Renal pelvis (tissue), 4 donors: Measurements from ENCODE around the gene NTRK2. TPM values are rescaled to one million over a fixed set of nuclear protein-coding genes. Genes with fewer than 3 reads are reported as not detected.

ENCODE experiments used
- DNase-seq: peaks from one replicate; pipeline ENCODE4 v3.0.0-alpha.2; 2013
- polyA plus RNA-seq, 3 donors: library from polyadenylated mRNA; unstranded; fragments of 120-200 nt; gene quantifications; one replicate each; pipeline ENCODE4 v1.2.1, GENCODE V29; 2013; ENCODE audit not compliant: insufficient read length in 3 of 3

Gene NTRK2
- polyA plus RNA-seq, 3 donors, result 81.1 to 111 (median 97.1) TPM

DNA sequence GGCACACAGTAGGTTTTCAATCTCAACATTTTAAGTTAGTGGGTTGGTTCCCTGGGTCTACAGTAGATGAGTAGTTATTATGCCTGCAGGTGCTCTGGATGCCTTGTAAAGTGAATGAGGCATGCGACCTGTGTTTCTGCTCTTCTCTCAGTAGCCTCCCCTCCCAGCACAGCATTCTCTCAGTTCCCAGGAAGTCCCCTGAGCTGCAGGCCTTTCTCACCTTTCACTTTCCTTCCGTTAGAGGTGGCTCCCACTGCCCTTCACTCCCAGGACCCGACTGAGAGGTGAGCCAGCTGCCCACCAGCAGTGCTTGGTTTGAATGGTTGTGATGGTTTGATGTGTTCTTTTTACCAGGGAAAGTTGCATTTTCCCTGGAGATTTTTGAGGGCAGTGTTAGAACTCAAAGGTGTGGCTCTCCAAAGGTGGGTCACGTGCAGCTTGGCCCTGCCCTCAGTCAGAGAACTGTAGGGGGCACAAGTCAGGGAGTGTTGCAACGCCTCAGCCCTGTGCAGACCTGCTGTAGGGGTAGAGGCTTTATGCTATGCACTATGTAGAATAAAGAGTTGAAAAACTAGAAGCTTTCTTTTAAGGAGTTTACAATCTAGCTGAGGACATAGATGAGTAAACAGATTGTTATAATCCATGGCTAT lies 173.8 kb downstream of the NTRK2 start:
- no peak for DNase-seq

DNA sequence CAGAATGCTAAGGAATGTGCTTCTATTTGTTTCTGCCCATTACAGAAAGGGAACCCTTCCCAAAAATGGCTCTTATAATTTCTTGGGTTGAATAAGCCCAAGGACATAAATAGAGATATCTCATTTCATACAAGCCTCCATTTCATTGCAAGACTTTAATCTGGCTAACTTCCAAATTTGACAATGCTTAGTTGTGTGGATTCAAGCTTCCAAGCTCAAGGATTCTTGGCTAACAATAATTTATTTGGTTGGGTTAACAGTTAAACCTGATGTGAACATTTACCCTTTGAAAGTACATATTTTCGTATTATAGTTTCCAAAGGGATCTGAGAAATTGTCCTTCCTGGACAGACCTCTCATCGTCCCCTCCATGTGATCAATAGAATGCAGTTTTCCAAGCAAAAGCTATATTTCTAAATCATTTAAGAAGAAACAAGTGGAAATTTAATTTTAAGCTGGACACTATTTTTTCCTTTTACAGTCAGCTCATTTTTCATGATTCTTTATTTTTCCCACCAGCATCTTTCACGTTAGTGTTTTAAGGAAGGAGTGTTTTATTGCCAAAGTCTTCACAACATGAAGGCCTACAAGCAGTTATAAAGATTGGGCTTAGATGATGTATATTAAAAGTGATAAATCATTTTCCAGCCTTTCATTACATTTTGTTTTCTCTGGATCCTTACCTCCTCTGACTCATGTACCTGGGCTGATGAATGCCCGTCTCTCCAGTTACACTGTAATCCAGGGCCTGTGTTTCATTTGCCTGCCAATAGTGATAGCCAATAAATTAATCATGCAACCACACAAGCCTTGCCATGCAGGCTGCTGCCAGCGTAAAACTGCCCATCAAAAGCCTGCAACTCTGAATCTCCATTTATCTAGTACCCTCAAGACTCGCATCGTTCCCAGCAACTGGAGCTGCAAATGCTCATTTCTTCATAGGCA lies 176.7 kb downstream of the NTRK2 start:
- DNase-seq, result no peak

DNA sequence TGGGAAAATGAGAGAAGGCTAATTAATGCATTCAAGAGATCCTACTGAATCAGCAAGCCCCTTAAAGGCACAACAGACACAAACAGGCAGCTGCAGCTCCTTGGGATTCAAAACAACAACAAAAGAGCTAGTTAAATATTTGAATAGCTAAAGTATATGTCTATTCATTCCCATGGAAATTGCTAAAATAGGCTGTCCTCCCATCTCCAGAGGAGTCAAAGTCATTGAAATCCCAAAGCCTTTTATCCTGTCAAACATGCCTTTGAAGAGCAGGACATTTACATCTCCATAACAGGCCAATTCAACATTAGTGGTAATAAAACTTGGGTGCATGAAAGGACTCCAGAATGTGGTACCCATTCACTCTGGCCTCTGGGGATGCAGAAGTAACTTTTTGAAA lies 177.4 kb downstream of the NTRK2 start:
- no peak for DNase-seq

DNA sequence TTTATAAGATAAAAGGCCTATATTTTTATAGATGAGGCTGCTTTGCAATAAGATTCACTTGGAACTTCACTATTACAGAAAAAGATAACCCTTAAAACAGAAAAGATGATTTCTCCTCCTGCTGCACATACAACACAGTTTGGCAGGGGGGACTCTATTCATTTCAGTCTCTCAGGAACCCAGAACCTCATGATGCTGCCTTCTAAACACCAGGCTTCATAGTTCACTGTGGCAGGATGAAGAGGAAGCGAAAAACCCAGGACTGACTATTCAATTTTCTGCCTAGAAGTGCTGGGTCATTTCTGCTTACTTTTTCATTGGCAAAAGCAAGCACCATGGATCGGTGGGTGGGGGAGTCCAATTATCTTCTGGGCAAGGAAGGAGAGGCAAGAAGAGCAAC lies 179.5 kb downstream of the NTRK2 start:
- no peak for DNase-seq

DNA sequence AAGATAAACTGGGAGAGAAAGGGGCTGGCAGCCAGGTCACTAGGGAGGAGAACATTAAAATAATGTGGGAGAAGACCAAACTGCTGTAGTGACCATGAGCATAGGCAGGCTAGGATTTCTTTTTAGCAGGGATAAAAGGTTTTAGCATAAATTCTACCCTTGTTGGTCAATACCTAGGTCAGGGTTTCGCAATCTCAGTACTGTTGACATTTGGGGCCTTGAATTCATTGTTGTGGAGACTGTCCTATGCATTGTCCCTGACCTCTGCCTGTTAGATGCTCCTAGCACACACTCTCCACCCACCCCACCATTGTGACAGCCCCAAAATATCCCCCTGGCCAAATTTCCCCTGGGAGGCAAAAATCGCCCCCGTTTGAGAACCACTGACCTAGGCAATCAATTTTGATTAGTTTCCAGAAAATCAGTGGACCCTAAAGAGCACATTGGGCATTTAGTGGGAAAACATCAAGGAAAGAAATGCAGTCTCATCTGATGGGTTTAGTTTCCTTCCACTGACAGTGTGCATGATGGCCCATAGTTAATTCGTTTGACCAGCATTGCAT lies 181.4 kb downstream of the NTRK2 start:
- no peak for DNase-seq

DNA sequence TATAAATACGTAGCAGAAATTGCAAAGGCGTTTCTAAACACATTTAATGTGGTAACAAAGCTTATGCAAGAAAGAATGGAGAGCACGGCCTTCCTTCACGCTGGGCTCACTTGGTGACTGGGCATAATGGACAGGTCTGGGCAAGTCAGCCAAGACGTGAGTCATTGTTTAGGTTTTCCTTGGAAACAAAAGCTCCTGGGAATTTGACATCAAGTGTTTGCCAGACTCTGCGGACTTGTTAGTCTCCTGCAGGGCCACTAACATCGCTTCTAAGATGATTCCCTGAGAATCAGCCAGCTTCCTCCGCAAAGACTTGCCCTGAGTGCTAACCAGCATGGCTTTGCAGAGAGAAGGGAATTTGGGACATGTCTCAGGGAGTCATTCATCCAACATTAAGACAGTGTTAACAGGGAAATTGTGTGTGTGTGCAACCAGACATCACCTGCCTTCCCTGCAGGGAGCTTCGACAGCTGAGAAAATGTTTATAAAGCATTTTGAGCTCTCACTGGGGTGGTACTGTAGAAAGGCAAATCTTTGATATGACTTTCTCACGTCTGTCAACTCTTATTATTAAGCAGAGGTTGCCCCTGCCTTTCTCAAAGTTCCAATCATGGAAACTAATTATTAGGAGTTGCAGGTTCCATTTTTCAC lies 182.5 kb downstream of the NTRK2 start:
- no peak for DNase-seq

DNA sequence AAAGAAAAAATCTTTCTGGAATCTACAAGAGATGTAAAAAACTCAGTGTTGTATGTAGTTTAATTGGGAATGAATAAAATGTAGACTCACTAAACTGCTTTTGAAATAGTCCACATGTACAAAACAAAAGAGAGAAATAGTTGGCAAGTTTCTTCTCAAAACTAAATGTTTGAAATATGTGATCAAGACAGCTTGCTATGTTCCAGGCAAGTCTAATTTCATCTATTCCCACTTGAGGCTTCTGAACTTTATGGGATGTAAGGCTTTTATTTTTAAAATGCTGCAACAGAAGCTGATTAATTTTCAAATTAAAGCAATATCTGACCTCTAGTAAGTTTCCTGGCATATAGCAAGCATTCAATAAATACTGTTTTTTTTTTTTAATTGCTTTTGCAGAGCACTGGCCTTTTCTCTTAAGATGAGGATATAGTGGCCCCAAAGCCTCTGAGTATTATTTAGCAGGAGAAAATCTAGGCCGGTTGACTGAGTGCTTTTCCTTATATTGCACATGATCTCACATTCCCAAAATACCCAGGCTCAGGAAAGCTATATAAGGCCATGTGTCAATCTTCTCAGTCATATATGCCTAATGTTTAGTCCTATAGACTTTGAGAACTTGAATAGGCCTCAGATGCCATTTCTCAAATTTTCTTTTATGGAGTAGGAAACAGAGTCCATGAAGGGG lies 183.2 kb downstream of the NTRK2 start:
- DNase-seq, result no peak

DNA sequence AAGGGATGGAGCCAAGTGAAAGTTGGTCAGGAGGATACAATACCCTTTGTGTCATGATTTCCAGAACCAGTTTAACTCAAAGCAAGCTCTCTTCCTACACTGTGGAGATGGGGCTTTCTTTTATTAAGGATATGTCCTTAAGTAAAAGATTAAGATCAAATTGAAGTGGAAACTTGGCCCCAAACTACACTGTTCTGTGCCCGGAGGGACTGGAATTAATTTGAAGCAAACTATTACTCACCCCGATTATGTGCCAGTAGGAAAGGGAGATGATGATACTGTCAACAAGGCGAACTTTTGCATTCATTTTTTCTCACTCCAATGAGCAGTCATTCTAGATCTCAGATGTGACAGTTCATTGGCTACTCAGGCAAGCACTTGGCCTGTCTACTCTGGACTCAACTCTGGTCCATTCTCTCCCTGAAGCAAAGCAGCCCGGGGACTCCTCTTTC lies 186.7 kb downstream of the NTRK2 start:
- no peak for DNase-seq

DNA sequence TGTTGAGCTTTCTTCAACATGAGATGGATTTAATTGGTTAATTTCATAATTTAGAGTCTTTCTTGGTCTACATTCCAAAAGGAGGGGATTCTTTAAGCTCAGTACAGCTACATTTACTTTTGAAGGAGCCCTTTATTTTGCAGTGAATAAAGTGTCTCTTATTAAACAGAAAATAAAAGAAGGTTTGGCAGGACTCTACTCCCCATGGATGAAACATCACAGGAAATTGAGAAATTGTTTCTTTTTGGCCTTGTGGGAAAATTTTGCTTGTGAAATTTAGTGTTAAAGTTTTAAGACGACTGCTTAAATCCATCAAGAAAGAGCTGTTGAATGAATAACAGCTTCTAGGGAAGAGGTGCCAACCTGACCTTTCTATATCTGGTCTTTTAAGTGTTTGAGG lies 187.7 kb downstream of the NTRK2 start:
- no peak for DNase-seq

DNA sequence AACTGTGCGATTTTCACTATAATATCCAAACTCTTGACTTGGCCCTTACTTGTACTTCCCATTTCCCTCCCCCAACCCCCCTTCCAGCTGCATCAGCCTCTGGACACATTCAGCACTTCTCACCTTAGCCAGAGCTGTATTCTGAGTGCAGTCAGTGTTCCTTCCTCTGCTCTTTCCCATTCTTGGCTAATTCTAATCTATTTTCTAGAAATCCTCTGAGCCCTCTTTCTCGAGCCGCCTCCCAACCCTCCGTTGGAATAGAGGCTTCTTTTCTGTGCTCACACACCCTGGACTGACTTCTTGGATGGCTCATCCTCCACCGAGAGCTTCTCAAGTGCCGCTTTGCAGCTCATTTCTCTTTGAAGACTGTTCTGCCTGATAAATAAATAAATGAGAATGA lies 188.8 kb downstream of the NTRK2 start:
- DNase-seq, result no peak

DNA sequence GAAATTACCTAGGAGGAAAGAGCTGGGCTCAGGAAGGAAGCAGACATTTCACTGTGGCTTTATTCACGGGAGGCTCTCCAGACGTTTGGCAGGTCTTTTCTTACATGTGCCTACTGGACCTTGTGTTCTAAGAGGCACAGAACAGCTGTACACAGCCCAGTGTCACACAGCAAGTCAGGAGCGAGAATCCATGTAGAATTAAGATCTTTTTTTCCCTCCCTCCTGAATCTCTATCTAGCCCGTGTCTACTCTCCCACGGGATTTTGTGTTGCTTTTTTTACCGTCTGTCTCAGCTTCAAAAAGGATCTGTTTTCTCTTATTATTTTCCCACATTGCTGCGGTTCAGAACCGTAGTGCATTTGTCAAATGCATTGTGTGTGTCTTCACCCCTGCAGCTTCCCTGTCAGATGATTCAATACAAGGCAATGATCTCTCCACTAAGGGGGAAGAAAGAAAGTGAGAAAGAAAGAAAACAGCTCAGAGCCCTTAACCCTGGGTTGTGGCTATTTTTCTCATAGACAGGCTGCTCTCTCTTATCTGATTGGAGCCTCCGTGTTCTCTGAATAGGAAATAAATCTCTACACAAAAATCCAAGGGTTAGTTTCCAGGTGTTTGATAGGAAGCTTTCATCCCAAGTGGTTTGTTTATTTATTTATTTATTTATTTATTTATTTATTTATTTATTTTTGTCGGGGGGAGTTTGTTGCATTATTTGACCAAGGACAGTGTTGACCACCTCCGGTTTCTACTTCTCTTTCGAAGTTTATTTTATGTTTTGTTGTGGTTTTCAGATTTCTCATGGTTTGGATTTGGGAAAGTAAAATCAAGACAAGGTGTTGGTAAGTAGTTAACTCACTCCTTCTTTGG lies 191.0 kb downstream of the NTRK2 start:
- DNase-seq, result no peak

DNA sequence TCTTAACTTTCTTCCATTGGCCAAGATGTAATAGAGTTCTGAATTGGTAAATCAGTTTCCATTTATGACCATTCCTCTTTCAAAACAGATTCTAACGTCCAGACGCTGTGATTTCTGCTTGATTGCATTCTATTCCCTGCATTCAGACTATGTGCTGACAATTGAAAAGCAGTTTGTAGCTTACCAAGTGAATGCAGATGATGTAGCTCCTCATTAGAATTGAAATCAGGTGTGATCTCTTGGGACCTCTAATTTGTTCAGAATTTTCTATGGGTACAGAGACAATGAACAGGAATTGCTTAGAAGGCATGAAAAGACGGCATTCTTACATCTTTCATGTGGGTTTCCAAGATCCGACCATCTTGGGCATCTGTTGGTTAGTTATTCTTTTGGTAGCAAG lies 191.9 kb downstream of the NTRK2 start:
- no peak for DNase-seq

DNA sequence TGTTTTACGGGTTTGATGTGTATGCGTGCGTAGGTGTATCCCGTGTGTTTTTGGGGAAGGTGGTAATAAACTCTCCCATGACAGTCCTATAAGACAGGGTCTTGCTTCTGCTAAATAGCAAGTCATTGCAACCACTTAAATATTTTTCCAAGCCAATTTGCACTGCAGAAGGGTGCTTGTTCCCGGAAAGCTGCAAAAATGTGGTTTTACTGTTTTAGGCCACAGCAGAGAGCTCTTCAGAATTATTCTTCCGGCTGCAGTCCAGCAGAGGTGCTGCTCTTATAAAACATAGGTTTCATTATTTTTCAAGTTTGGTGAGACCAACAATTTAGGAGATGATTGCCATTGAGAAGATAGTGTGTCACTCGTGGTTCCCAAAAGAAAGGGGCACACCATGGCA lies 192.8 kb downstream of the NTRK2 start:
- no peak for DNase-seq

DNA sequence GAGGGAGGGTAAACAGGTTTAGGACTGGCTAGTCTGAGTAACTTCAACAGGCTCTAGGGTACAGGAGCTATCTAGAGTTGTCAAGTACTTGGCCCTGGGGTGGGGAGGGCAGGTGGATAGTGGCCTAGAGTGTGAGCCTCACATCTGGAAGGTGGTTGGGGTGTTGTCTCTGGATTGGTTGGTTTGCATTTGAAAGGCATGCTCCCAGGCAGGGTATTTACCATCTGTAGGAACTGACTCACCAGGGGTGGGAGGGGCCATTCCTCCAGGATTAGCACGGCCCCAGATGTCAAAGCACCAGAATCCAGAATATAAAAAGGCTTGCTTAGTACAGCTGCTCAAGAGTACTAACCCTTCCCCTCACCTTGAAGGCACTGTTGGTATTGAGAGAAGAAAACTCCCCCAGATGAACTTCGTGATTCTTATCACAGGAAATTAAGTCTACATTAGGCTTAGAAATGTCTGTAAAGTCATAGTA lies 193.3 kb downstream of the NTRK2 start:
- DNase-seq, result no peak

DNA sequence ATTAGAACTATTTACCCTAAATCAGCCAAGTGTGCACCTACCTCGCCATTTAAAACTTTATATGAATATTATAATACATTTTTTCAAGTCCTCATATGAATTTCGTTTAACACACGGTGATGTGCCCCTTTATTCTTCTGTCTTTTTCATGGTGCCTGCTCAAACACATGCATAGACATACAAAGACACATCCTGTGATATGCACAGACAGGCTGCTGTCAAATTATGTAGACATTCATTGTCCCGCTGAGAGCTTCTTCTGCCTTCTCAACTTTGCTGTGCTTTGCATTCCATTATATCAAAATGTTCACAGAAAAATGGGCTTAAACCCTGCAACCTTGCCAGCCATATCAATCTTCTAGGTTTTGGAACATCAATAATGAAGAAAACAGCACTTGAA lies 193.8 kb downstream of the NTRK2 start:
- no peak for DNase-seq

DNA sequence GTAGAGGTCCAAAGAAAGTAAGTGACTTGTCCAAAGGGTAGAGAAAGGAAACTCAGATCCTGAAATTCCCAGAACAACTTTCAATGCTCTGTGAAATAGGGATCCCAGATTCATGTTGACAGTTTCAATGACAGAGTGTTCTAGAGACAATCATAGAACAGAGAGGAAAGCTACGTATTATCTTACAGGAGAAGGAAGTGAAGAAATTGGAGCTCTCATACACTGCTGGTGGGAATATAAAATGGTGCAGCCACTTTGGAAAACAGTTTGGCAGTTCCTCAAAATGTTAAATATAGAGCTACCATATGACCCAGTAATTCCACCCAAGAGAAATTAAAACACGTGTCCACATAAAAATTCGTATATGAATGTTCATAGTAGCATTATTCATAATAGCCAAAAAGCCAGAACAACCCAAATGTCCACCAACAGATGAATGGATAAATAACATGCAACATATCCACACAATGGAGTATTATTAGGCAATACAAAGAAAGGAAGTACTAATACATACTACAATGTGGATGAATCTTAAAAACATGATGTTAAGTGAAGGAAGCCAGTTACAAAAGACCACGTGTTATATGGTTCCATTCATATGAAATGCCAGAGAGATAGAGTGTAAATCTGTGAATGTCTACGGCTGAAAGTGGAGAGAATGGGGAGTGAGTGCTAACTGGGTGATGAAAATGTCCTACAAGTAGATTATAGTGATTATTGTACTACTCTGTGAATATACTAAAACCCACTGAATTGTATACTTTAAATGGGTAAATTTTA lies 197.1 kb downstream of the NTRK2 start:
- DNase-seq, result no peak

DNA sequence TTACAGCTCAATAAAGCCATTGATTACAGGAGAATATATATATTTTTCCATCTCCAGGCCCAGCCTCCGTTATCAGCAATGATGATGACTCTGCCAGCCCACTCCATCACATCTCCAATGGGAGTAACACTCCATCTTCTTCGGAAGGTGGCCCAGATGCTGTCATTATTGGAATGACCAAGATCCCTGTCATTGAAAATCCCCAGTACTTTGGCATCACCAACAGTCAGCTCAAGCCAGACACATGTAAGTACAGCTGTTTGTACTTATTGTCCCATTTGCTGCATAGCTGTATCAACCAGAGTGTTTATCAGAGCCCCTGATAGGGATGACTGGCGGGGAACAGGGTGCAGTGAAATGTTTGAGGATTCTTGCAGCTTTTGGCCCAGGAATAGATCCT lies 197.7 kb downstream of the NTRK2 start:
- no peak for DNase-seq

DNA sequence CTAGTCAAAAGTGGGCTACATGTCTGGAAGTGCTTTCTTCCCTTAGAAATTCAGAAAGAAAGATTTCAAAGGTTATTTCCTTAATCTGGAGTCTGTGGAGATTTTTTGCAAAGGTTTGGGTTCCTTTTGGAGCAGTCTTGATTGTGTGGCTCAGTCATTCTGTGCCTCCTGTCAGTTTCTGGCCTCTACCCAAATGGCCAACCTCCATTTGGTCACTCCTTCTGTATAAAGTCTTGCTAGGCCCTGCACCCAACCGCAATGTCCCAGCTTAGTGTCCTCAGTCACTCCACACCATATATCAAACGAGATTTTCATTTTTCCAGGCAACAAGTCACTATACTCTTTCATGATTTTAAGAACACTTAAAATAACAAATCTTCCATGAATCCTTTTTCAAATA lies 199.6 kb downstream of the NTRK2 start:
- DNase-seq, result no peak

DNA sequence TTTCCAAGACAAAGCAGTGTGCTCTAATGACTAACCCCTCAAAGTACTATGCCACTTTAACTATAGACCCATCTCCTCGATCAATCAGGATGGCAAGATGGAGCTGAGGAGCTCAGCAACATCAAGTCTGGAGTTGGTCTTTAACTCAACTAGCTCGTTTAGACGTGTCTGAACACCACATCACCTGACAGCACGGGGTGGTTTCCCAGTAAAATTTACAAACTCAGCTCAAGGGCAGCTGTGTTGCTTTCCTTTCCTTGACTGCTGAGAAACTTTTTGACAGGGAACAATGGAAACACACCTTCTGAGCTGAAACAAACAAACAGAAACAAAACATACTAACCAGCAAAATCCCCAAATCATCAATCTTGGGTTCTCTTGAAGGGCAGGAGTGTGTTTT lies 202.5 kb downstream of the NTRK2 start:
- DNase-seq, result no peak

DNA sequence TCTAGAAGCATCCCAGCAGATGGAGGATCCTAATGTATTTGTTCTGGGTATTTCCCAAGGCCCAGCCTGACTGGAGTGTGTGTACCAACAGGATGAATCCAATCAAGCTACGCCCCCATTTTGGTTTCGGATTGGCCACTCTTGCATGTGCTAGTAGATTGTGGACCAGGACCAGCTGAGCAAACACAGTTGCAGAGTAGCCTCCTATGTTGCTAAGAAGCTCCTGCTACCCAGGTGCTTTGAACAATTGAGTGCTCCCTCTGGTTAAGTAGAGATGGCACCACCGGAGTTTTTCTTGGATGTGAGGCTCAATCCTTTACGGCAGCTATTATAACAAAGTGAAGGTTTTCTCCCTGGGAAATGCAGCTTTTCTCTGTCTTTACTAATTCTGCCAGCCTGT lies 204.5 kb downstream of the NTRK2 start:
- DNase-seq, result no peak
